Stimulated activated naive CD8-positive, alpha-beta T cell treated with anti-CD3 and anti-CD28 coated beads, Interleukin-15, amount 100 ng/mL, for 72 hours (primary cell): ENCODE results near the gene DIAPH2.
A peak's percentile ranks its signal among the peaks of the same experiment; 100 is the strongest.

ENCODE experiments used
- ATAC-seq: fragments of 150-1000 bp; cut with Tn5 transposase; 2 replicates; pipeline ENCODE4 v1.10.0; 2021; ENCODE audit warnings: mild to moderate bottlenecking, moderate library complexity
- DNase-seq, 2 donors: peaks; one replicate each; pipeline ENCODE4 v3.0.0; 2021 to 2022
- H3K27ac Mint-ChIP-seq, 2 donors: one replicate each; pipeline ENCODE4 v1.8.0; 2022; ENCODE audit warnings: mild to moderate bottlenecking in 2 of 2, mixed read lengths in 2 of 2, moderate library complexity in 2 of 2
- H3K27me3 Mint-ChIP-seq: one replicate; pipeline ENCODE4 v1.8.0; 2022; ENCODE audit warnings: mixed read lengths
- H3K4me1 Mint-ChIP-seq: one replicate; pipeline ENCODE4 v1.8.0; 2022; ENCODE audit warnings: mild to moderate bottlenecking, mixed read lengths
- H3K4me3 Mint-ChIP-seq, 2 donors: one replicate each; pipeline ENCODE4 v1.8.0; 2022; ENCODE audit warnings: mild to moderate bottlenecking in 2 of 2, mixed read lengths in 2 of 2, moderate library complexity in 1 of 2
- H3K9me3 Mint-ChIP-seq, 2 donors: one replicate each; pipeline ENCODE4 v1.8.0; 2022; ENCODE audit warnings: mixed read lengths in 2 of 2

DIAPH2 gene

DNA sequence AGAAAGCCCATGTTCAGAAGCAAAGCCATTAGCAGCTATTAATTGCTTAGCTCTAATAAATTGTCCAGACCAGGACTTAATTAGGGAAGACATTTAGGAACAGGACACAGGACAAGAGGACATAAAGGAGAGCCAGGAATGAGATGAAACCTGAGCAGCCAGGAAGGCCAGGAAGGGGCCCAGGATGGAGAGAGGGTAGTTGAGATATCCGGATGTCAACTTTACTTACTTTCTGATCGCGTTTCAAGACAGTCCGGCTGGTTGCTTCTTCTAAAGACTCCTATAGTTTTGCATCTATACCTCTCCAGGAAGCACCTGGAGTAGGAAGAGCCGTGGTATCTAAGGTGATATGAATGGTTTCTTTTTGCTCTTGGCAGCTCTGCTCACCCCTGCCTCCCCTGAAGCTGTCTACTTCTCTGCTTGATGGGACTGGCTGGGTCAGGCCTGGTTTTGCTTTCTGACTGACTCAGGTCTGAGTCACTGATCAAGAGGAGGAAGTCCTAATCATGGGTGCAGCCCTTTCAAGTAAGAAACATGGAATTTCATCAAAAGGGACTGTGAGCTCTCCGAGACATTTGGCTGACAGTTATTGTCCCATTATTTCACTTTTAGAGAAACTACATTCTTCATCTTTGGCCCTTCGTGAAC lies 932.4 kb downstream of the DIAPH2 start:
- DNase-seq = no peak
- no peak overlapping the region for H3K4me3 Mint-ChIP-seq
- H3K27me3 Mint-ChIP-seq = peaks cover 6% of the 10 kb centered on the region
- no peaks in the 10 kb centered on the region for H3K4me1 Mint-ChIP-seq
- peak; percentile 53 for ATAC-seq
- no peaks in the 10 kb centered on the region for H3K9me3 Mint-ChIP-seq
- peak overlapping the region in 1 of 2 donors; percentile 33 for H3K27ac Mint-ChIP-seq

DNA sequence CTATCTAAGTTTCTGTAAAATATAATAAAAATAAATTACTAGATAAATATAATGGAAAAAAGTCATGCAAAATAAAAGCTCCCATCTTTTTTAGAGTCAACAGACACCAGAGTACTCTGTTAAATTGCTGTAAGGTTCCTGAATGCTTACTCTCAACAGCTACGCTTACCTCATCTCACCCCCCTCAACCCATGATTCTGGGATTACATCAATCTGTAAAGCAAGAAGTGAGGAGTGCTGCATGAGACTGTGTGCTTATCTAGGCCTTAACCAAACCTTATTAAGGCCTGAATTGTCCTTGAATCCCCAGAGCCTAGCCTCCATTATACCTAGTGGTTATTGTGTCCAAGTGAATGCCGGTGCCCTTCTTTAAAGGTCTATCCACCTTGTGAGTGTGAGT lies 934.9 kb downstream of the DIAPH2 start:
- ATAC-seq = no peak
- no peaks in the 10 kb centered on the region for H3K9me3 Mint-ChIP-seq
- no peak for DNase-seq
- no peak overlapping the region for H3K27ac Mint-ChIP-seq
- no peak overlapping the region for H3K4me3 Mint-ChIP-seq
- H3K27me3 Mint-ChIP-seq = peaks cover 7% of the 10 kb centered on the region
- no peaks in the 10 kb centered on the region for H3K4me1 Mint-ChIP-seq

- H3K9me3 Mint-ChIP-seq = no peaks in the 10 kb centered on the region
- no peak for DNase-seq
- H3K27me3 Mint-ChIP-seq = peaks cover 7% of the 10 kb centered on the region
- H3K27ac Mint-ChIP-seq = no peak overlapping the region
- no peak for ATAC-seq
- H3K4me1 Mint-ChIP-seq = no peaks in the 10 kb centered on the region
- no peak overlapping the region for H3K4me3 Mint-ChIP-seq
These were observed 937.5 kb downstream of the DIAPH2 start for GRCh38 chrX:97622111-97622510.

DNA sequence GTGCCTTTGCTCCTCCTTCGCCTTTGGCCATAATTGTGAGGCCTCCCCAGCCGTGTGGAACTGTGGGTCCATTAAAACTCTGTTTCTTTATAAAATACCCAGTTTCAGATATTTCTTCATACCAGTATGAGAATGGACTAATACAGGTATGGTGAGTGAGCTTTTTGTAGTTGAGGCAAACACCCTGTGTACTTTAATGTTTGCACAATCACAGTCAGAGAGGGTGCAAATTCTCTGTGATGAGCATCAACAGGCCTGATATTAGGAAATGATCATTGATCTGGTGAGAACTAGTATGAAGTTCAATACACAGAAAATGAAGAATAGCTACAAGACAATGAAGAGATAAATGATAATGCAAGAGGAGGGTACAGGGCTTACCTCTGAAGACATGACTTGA lies 943.7 kb downstream of the DIAPH2 start:
- Mint-ChIP-seq H3K27me3 (no peaks in the 10 kb centered on the region), H3K27ac (no peak overlapping the region), H3K4me1 (no peaks in the 10 kb centered on the region), H3K4me3 (no peak overlapping the region), H3K9me3 (no peaks in the 10 kb centered on the region)
- ATAC-seq (no peak), DNase-seq (no peak)

DNA sequence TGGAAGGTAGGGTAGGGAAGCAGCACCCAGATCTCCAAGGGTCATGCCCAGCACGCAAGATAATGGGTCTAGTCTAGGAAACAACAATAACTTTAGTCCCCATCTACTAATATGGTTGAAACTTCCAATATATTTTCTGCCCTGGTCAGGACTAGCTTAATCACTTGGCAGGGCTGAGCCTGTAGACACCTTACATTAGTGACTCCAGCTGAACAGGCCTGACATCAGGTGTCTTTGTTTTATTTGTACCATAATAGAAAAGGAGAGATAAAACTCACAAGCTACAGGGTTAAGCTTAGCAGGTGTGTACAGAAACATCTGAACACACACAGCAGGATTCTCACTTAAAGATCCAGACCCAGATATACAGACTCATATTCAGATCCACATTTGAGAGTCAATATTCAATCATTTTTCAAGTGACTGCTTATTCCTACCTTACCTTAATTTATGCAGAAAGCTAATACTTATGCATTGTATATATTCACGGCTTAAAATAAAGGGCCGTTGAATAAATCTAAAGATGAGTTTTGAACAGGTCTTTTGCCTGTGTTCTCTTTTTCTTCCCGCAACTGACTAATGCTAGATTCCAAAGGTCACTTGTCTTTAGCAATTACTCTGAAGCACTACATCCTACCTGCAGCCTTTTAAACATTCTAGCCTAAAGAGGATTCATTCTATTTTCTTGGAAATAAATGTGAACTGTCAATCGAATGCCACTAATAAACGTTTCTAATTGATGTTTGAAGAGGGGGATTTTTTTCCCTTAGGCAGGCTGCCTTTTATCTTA lies 944.4 kb downstream of the DIAPH2 start:
- Mint-ChIP-seq H3K9me3 (no peaks in the 10 kb centered on the region), H3K4me3 (no peak overlapping the region), H3K27ac (no peak overlapping the region), H3K4me1 (no peaks in the 10 kb centered on the region), H3K27me3 (no peaks in the 10 kb centered on the region)
- ATAC-seq (no peak), DNase-seq (no peak)

GRCh38 chrX:97629597-97629985 lies 944.9 kb downstream of the DIAPH2 start:
- H3K27ac Mint-ChIP-seq = no peak overlapping the region
- H3K4me1 Mint-ChIP-seq = no peaks in the 10 kb centered on the region
- no peak overlapping the region for H3K4me3 Mint-ChIP-seq
- no peaks in the 10 kb centered on the region for H3K27me3 Mint-ChIP-seq
- no peak for DNase-seq
- no peaks in the 10 kb centered on the region for H3K9me3 Mint-ChIP-seq
- no peak for ATAC-seq

DNA sequence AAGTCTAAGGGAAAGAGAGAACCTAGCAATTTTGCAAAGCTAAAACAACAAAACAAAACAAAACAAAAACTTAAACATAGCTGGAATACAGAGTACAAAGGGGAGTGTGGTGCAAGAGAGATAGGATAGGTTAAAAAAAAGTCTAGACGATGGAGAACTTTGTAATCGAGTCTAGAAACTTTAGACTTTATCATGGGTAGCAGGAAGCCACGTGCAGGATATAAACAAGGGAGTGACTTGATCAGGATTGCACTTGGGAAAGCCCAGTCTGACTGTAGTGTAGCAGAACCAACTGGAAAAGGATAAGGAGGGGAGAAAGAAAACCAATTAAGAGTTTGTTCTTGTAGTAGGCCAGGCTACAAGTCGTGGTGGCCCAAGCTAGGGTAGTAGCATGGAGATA lies 949.2 kb downstream of the DIAPH2 start:
- Mint-ChIP-seq H3K9me3 (no peaks in the 10 kb centered on the region), H3K27me3 (no peaks in the 10 kb centered on the region), H3K4me1 (no peaks in the 10 kb centered on the region), H3K4me3 (no peak overlapping the region), H3K27ac (no peak overlapping the region)
- DNase-seq (no peak), ATAC-seq (no peak)

DNA sequence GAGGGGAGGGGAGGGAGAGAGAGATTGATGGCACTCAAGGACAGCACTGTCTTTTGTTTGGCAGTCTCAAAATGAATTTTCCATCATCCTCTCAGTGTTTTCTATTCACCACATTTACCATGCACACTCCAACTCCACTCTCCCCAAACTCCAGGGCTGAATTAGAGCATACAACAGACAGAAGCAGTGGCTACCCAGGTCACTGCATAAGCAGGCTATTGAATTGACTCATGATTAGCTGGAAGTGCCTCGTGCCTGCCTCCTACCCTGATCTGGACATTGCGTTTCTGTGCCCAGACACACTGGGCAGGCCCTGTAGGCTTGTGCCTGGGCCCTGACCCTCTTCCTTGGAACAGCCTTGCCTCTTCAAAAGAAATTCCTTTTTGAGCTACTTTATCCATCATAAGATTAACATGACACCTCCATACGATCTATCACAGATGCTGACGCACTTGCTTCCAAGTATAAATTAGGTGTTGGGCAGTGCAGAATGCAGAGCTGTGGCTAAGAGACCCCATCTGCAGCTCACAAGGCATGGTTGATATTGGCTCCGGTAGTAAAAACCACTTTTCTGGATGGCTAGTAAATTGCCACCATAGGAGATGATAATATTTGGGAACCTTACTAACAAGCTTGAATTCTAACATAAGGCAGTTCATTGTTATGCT lies 952.0 kb downstream of the DIAPH2 start:
- H3K4me1 Mint-ChIP-seq = peaks cover 6% of the 10 kb centered on the region
- no peak overlapping the region for H3K27ac Mint-ChIP-seq
- no peak overlapping the region for H3K4me3 Mint-ChIP-seq
- H3K9me3 Mint-ChIP-seq = no peaks in the 10 kb centered on the region
- DNase-seq (no peak), ATAC-seq (no peak)
- H3K27me3 Mint-ChIP-seq = peaks cover 7% of the 10 kb centered on the region

GRCh38 chrX:97637289-97637688 lies 952.6 kb downstream of the DIAPH2 start:
- Mint-ChIP-seq H3K4me3 (no peak overlapping the region), H3K9me3 (peaks cover 0 to 4% of the 10 kb centered on the region in 2 donors), H3K27me3 (peaks cover 7% of the 10 kb centered on the region), H3K27ac (no peak overlapping the region), H3K4me1 (peaks cover 6% of the 10 kb centered on the region)
- DNase-seq (no peak), ATAC-seq (no peak)

- ATAC-seq = no peak
- H3K9me3 Mint-ChIP-seq = peaks cover 0 to 4% of the 10 kb centered on the region in 2 donors
- peaks cover 6% of the 10 kb centered on the region for H3K4me1 Mint-ChIP-seq
- DNase-seq = no peak
- peaks cover 7% of the 10 kb centered on the region for H3K27me3 Mint-ChIP-seq
- H3K4me3 Mint-ChIP-seq = no peak overlapping the region
- no peak overlapping the region for H3K27ac Mint-ChIP-seq
These were observed 954.0 kb downstream of the DIAPH2 start for GRCh38 chrX:97638621-97639020.

DNA sequence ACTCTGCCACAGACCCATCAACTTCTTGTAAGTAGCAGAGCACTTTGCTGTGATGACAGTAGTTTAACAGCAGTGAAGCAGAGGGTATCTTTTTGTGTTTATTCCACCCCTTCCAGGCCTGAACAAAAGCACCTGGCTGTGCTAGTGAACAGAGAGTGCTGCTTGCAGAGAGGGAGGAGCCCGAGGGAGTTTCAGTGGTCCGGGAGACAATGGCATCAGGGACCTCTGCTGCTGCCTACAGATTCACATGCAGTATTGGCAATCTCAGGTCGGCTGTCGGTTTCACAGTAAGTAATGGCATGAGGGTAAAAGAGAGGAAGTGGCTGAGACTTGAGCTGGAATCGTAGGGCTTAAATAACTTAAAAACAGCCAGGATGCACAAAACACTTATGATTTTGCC lies 954.9 kb downstream of the DIAPH2 start:
- Mint-ChIP-seq H3K4me3 (no peak overlapping the region), H3K9me3 (peaks cover 0 to 4% of the 10 kb centered on the region in 2 donors), H3K27me3 (peaks cover 7% of the 10 kb centered on the region), H3K4me1 (peaks cover 6% of the 10 kb centered on the region), H3K27ac (no peak overlapping the region)
- ATAC-seq = peak; percentile 37
- no peak for DNase-seq
